HG03103 (cell line): Measurements from ENCODE around the gene NPFFR1.
"Not testable (repeated sequence)": the region's sequence is repeated elsewhere in the genome, so short reads cannot be mapped to it uniquely, and the experiment has no call there.

Experiments
- ATAC-seq: cut with Tn5 transposase; IDR thresholded peaks from one replicate; pipeline ENCODE4 v1.9.1; 2021; ENCODE audit warnings: low read depth; ENCODE audit not compliant: unreplicated experiment

The NPFFR1 gene

DNA sequence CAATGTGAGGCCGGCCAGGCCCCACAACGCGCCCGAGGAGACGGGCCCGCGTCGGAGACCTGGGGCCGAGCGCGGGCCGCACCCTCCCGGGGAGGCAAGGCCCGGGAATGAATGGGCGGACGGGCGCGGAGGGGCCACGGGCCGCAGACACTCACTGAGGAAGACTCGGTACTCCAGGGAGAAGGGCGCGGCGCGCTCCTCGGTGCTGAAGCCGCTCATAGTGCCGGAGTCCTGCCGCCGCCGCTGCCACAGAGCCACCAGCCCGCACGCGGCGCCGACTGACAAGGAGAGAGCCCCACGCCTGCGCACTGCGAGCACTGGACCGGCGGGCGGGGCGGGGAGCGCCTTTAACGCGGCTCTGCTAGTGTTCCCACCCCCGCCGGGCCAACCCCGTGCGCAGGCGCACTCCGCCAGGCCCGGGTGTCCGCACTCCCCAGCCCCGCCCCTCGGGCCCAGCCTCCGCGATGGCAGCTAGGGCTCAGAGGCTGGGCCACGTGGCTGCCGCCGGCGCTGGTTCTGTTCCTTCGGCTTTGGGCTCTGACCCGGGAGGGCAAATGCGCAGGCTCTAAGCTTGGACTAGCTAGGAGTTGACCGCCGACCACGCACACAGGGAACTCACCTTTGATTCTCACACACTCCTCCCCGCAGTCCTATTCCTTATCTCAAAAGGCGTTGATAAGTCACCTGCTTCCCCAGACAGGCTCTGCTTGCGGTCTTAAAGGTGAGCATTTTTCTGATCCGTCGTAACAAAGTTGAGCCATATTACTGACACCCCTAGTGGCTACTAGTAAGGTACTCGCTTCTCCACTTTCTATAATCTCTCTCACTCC is 50.5 kb downstream of the NPFFR1 start, which contains the start of gene PPA1:
PPA1 (minus strand) TSS at position 321 of the 830 bp plus-strand sequence; CDS start at position 219, 102 bp downstream.
- ATAC-seq = peak; percentile 84

DNA sequence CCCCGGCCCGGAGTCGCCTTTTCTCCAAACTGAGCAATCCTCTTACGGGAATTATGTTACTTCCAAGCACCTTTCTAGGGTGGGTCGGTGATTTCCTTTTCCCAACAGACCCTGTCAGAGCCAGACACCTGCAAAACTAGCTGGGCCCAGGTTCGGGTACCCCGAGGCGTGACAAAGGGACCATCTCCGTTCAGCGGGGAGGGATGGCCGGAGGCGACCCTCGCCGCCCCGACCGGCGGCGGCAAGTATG is 51.0 kb downstream of the NPFFR1 start:
- ATAC-seq = no peak

GRCh38 chr10:70232155-70232858 is 51.5 kb downstream of the NPFFR1 start:
- no peak for ATAC-seq

DNA sequence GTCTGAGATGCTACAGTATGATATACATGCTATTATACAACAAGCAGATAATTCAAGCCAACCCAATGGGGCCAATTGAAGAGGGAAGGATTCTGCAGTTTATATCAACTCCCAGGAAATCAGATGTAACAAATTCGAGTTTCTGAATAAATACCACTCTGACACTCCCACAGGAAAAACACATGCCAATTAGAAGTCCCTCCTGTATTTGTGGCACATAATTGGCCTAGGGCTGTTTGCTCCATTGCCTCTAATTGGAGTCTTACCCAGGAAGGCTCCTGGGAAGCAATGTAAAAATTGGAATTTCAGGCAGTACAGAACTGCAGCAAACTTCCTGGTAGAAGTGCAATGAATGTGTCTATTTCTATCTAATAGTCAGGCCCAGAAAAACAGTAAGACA is 55.3 kb downstream of the NPFFR1 start:
- ATAC-seq = no peak

DNA sequence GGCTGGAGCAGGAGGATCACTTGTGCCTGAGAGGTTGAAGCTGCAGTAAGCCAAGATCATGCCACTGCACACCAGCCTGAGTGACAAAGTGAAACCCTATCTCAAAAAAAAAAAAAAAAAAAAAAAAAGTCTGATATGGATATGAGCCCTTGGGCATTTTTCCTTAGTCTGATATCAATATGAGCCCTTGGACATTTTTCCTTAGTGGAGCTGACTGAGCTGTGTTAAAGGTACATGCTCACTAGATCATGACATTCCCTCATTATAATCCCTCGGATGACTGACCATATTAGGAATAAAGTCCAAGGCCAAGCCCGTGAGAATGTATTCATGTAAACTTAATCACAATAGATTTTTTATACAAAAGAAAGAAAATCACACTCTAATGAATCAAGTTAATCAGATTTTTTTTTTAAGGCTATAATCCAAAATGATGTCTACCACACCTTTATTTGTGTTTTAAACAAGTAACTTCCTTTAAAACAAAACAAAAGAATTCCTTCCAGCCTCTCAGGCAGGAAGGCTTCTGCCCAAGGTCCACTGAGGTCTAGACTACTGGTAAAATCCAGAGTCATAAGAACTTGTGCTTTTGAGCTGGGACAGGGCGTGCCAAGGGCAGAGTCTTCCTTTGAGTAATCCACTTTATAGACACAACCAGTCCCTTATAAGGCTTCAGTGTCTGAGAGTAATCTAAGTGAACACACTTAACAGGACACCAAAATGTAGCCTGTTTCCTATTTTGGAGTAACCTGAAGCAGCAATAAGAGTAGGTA is 56.1 kb downstream of the NPFFR1 start:
- ATAC-seq = no peak

- no peak for ATAC-seq
These were observed 60.1 kb downstream of the NPFFR1 start for GRCh38 chr10:70223728-70224127.

DNA sequence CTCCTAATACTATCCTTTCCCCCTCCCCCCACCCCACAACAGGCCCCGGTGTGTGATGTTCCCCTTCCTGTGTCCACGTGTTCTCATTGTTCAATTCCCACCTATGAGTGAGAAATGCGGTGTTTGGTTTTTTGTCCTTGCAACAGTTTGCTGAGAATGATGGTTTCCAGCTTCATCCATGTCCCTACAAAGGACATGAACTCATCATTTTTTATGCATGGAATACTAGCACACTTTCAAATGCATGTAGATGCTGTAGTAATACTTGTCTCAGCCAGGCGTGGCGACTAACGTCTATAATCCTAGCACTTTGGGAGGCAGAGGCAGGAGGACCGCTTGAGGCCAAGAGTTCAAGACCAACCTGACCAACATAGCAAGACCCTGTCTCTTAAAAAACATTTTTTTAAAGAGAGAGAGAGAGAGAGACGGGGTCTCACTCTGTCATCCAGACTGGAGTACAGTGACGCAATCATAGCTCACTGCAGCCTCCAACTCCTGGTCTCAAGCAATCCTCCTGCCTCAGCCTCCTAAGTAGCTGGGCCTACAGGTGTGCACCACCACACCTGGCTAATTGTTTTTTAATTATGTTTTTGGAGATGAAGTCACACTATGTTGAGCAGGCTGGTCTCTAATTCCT is 60.9 kb downstream of the NPFFR1 start:
- not testable (repeated sequence) for ATAC-seq

DNA sequence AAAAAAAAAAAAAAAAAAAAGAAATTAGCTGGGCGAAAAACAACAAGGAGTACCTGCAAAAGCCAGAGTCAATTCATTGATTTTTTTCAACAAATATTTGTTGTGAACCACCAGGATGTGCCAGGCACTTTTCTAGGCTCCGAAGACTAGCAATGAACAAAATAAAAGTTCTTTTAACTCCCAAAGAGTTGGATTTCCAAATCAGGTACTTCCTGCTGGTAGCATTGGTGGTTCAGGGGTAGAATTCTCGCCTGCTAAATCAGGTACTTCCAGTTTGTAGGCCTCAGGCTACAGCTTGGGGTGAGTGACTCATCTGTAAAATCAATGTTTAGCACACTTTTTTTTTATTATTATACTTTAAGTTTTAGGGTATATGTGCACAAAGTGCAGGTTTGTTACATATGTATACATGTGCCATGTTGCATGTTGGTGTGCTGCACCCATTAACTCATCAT is 61.4 kb downstream of the NPFFR1 start:
- no peak for ATAC-seq

DNA sequence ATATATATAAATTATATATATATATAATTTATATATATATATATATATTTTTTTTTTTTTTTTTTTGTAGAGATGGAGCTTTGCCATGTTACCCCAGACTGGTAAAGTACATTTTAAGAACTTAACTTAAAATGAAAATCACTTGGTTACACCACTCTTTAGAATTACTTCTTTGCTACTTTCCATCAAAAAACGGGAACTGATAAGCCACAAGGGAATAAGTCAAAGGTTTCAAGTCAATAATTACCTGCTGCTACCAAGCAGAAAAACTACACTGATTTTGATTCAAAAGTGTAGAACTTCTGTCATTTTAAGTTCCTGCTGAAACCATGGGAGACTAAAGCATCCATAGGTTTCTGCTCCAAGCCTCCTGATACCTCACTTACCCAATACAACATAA is 62.8 kb downstream of the NPFFR1 start:
- ATAC-seq = no peak

DNA sequence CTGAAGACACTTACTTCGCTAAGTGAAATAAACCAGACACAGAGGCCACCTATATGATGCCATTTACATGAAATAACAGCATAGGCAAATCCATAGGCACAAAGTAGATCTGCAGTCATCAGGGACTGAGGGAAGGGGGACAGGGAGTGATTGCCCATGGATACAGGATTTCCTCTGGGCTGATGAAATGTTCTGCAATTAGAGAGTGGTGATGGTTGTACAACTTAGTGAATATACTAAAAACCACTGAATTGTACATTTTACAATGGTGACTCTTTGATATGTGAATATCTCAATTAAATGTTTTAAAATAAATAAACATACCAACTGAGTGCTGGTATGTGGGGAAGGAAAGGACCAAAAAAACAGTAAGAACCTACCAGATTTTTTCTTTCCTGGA is 70.9 kb downstream of the NPFFR1 start:
- no peak for ATAC-seq

DNA sequence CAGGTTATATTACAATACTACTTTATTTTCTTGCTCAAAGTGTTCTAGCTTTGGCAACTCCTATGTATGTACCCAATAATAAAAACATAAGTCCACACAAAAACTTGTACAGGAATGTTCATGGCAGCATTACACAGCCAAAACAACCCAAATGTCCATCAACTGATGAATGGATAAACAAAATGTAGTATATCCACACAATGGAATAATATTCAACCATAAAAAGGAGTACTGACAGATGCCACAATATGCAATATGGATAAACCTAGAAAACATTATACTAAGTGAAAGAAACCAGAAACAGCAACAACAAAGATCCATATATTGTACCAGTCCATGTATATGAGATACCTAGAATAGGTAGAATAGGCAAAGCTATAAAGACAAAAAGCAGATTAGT is 71.5 kb downstream of the NPFFR1 start:
- no peak for ATAC-seq

DNA sequence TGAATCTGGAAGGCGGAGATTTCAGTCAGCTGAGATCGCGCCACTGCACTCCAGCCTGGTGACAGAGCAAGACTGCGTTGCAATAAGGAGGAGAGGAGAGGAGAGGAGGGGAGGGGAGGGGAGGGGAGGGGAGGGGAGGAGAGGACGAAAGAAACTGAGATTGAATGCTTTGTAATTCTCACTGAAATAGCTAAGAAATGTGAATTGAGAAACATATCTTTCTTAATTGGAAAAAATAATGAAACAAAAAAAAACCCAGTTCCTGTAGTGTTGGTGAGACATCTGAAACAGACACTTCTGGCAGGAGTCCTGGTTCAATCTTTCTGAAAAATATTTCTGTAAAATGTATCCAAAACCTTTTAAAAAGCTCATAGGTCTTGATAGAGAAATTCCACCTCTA is 77.0 kb downstream of the NPFFR1 start:
- no peak for ATAC-seq

DNA sequence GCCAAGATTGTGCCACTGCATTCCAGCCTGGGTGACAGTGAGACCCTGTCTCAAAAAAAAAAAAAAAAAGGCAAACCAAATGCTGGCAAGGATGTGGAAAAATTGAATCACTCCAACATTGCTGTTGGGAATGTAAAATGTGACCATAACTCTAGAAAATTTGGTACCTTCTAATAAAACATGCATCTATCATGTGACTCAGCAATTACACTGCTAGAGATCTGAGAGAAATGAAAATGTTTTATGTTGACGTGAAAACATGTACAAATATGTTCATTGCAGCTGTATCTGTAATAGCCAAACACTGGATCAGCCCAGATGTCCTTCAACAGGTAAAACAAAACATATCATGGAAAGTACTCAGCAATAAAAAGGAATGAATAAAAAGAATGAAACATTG is 82.7 kb downstream of the NPFFR1 start:
- ATAC-seq = no peak

DNA sequence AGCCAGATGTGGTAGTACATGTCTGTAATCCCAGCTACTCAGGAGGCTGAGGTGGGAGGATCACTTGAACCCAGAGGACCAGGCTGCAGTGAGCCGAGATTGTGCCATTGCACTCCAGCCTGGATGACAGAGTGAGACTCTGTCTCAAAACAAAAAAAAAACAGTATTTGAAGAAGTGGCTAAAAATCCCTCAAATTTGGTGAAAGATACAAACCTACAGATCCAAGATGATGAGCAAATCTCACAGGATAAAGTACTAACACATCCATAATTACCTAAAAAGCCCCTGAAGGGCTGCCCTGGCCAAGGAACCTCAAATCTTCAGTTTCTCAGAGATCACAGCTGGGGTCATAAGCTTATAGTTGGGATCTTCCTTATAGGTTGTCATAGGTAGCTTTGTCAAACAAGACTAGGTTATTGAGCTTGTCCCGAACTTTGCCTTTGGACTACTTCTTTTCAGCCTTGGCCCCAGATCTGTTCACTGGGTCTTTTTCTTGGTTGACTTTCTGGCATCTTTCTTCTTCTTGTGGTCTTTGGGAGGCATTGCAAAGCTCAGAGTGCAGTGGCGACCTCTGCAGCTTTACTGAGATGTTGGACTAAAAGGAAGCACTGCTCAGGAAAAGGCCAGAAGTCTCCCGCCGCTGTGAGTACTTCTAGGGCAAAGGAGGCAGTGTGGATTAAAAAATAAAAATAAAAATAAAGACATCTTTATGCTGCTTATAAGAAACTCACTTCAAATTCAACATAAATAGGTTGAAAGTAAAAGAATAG is 84.9 kb downstream of the NPFFR1 start:
- ATAC-seq = no peak
